GM20000 (cell line): ENCODE data around the gene LYPLAL1.

Experiments
- DNase-seq: peaks from one replicate; pipeline ENCODE4 v3.0.0; 2012; ENCODE audit warnings: low spot score
- CTCF ChIP-seq: IDR thresholded peaks from 2 replicates; pipeline ENCODE4 v1.5.1; 2012; ENCODE audit warnings: mild to moderate bottlenecking, control low read depth; ENCODE audit errors: extremely low read depth, missing control alignments

The LYPLAL1 gene

GRCh38 chr1:219161371-219161770, 12.3 kb upstream of the LYPLAL1 start:
- DNase-seq = no peak
- no peak for TF ChIP-seq CTCF

- TF ChIP-seq CTCF = no peak
These were observed 10.2 kb upstream of the LYPLAL1 start for GRCh38 chr1:219163401-219163954.

GRCh38 chr1:219171192-219171935, 2.3 kb upstream of the LYPLAL1 start:
- no peak for DNase-seq
- no peak for TF ChIP-seq CTCF

More at GRCh38 chr1:219163401-219163954, 10.2 kb upstream of the LYPLAL1 start:
- no peak for DNase-seq

- no peak for TF ChIP-seq CTCF
- no peak for DNase-seq
These were observed 857 bp upstream of the LYPLAL1 start for GRCh38 chr1:219172821-219173220.

GRCh38 chr1:219173434-219173757, 282 bp upstream of the LYPLAL1 start:
- no peak for TF ChIP-seq CTCF
- DNase-seq = no peak

GRCh38 chr1:219174460-219175211, 958 bp downstream of the LYPLAL1 start:
- DNase-seq = peak; percentile 19
- no peak for TF ChIP-seq CTCF

GRCh38 chr1:219175212-219175564, 1.5 kb downstream of the LYPLAL1 start:
- TF ChIP-seq CTCF = no peak
- no peak for DNase-seq
